Mucosa of rectum (tissue), 2 donors: ENCODE results near the gene NMNAT3.

Experiments used
- H3K27ac ChIP-seq, 2 donors: one replicate each; pipeline ENCODE4 v1.7.0; 2013; ENCODE audit warnings: inconsistent platforms in 2 of 2, low read depth in 2 of 2, low read length in 2 of 2
- H3K27me3 ChIP-seq, 2 donors: one replicate each; pipeline ENCODE4 v1.7.0; 2013; ENCODE audit warnings: low read length in 2 of 2; ENCODE audit not compliant: control insufficient read depth in 2 of 2, insufficient read depth in 2 of 2
- H3K36me3 ChIP-seq, 2 donors: one replicate each; pipeline ENCODE4 v1.7.0; 2013; ENCODE audit warnings: low read length in 2 of 2; ENCODE audit not compliant: control insufficient read depth in 2 of 2, insufficient read depth in 2 of 2
- H3K4me1 ChIP-seq, 2 donors: one replicate each; pipeline ENCODE4 v1.7.0; 2013; ENCODE audit warnings: low read length in 2 of 2, mild to moderate bottlenecking in 1 of 2; ENCODE audit not compliant: control insufficient read depth in 2 of 2, insufficient read depth in 2 of 2
- H3K4me3 ChIP-seq, 2 donors: one replicate each; pipeline ENCODE4 v1.7.0; 2013; ENCODE audit warnings: low read length in 2 of 2
- H3K9ac ChIP-seq, 2 donors: one replicate each; pipeline ENCODE4 v1.7.0; 2013; ENCODE audit warnings: low read length in 2 of 2, low read depth in 1 of 2, mild to moderate bottlenecking in 1 of 2
- H3K9me3 ChIP-seq, 2 donors: one replicate each; pipeline ENCODE4 v1.7.0; 2013; ENCODE audit warnings: low read length in 2 of 2; ENCODE audit not compliant: control insufficient read depth in 2 of 2
- donor health status: healthy.
- donor health status: Normal muscosa, but diverticular disease.

The NMNAT3 gene

GRCh38 chr3:139552632-139553365, 125.0 kb downstream of the NMNAT3 start:
- Histone ChIP-seq H3K36me3 (no peaks in the 10 kb centered on the region), H3K4me3 (no peak overlapping the region), H3K4me1 (no peaks in the 10 kb centered on the region), H3K9ac (no peak overlapping the region), H3K27me3 (no peaks in the 10 kb centered on the region), H3K27ac (peak overlapping the region; percentile 13 to 26), H3K9me3 (no peaks in the 10 kb centered on the region)

GRCh38 chr3:139548801-139549200, 129.0 kb downstream of the NMNAT3 start:
- H3K36me3 ChIP-seq: no peaks in the 10 kb centered on the region
- H3K4me3 ChIP-seq: no peak overlapping the region
- no peaks in the 10 kb centered on the region for H3K4me1 ChIP-seq
- no peaks in the 10 kb centered on the region for H3K9me3 ChIP-seq
- no peak overlapping the region for H3K27ac ChIP-seq
- H3K27me3 ChIP-seq: no peaks in the 10 kb centered on the region
- no peak overlapping the region for H3K9ac ChIP-seq

DNA sequence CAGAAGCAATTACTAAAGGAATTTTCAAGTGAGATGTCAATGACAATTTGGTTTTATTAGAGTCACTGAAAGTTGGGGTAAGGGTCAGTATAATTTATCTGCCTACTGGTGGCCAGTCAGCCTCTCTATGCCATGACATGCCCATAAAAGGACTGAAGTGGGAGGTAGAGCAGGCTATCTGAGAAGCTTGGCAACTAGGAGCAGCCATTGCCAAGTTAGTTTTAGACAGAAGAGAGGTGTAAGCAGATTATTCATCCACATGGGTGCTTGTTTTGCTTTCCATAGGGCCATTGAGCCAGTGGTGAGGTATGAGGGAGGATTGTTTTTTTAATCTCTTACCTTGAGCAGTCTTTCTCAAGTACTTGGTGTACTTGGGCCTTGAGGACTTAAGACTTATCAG, 130.1 kb downstream of the NMNAT3 start:
- Histone ChIP-seq H3K4me1 (no peaks in the 10 kb centered on the region), H3K27ac (no peak overlapping the region), H3K4me3 (no peak overlapping the region), H3K9ac (no peak overlapping the region), H3K36me3 (no peaks in the 10 kb centered on the region), H3K9me3 (no peaks in the 10 kb centered on the region), H3K27me3 (no peaks in the 10 kb centered on the region)

DNA sequence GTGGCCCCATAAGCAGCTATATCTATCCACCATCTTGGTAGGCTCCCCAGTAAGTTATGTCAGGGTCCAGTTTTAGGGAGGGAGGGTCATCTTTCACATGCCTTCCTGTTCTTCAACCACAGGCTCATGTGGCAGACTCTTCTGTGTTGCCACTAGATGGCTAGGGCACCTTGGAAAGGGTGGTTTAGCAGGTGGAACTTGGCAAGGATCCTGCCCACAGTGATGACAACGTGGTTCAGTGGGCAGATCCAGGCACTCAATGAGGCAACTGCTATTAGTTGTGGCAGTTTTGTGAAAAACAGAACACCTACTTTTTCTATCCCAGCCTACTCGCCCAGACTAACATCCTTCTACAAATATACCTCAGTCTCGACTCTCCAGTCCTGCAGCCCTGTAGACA, 131.0 kb downstream of the NMNAT3 start:
- no peaks in the 10 kb centered on the region for H3K4me1 ChIP-seq
- H3K9me3 ChIP-seq: no peaks in the 10 kb centered on the region
- no peak overlapping the region for H3K4me3 ChIP-seq
- H3K9ac ChIP-seq: no peak overlapping the region
- no peaks in the 10 kb centered on the region for H3K36me3 ChIP-seq
- no peaks in the 10 kb centered on the region for H3K27me3 ChIP-seq
- no peak overlapping the region for H3K27ac ChIP-seq

DNA sequence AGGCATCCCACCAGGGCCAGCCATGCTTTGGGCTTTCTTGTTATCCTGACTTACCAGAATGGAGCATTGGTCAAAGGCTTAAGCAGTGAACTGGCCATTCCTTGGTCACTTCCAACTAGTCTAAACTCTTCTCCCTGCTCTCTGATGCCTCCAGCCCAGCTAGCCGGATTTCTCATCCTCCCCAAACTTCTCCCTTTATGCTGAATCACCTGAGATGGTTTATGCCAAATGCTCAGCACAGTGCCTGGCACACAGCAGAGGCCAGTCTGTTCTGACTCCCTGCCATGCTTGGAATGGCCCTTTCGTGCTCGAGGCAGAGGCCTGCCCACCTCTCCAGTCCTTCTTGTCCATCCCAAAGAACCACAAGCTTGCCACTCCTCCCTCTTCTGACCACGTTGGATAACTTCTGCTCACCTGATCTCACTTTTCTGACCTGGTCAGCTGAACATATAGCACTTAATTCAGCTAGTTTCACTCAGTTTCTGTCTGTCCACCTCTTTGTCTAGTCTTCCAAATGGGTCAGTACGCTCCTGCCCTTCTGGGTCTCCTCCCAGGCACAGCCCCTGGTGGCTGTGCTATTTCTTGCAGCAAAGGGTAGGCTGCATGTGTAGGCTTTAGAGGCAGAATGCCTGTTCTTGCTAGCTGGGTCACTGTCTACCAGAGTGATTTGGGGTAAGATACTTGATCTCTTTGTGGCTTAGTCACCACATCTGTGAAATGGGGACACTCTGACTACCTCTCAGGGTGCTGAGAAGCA, 136.1 kb downstream of the NMNAT3 start:
- Histone ChIP-seq H3K36me3 (no peaks in the 10 kb centered on the region), H3K27me3 (no peaks in the 10 kb centered on the region), H3K4me1 (peaks cover 0 to 2% of the 10 kb centered on the region in 2 donors), H3K4me3 (no peak overlapping the region), H3K27ac (no peak overlapping the region), H3K9ac (no peak overlapping the region), H3K9me3 (no peaks in the 10 kb centered on the region)

DNA sequence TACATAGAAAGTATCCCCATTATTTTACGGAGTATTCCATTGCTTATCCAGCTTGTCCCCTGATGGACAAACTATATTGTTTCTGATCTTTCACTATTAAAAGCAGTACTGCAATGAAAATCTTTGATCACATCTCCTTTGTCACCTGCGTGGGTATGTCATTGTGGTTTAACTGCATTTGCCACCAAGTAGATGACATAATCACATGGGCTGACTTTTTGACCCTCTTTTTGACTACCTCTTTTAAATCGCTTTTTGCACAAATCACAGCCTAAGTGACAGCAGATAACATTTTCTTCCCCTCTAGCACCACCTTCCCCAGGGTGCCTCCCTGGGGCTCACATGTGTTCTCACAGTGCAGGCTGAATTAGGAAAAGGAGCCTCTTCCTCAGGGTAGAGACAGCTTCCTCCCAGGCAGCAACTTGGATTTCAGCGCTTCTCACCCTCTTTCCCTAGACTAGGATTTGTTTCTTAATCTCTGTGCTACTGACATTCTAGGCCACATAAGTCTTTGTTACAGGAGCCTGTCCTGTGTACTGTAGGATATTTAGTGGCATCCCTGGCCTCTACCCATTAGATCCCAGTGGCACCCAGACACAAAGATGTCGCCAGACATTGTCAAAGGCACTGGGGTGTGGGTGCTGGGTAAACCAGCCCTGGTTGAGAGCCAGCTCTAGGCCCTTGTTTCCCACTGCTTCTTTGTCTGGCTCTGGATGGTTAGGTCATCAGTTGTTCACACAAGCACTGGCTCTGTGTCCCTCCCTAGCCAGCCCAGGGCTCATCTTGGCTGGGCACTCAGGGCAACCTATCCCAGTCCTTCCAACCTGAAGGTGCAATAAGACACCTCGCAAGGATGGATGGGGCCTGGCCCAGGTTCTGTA, 136.9 kb downstream of the NMNAT3 start:
- H3K9me3 ChIP-seq: no peaks in the 10 kb centered on the region
- no peak overlapping the region for H3K9ac ChIP-seq
- no peaks in the 10 kb centered on the region for H3K36me3 ChIP-seq
- peaks cover 0 to 2% of the 10 kb centered on the region in 2 donors for H3K4me1 ChIP-seq
- H3K4me3 ChIP-seq: no peak overlapping the region
- H3K27me3 ChIP-seq: no peaks in the 10 kb centered on the region
- no peak overlapping the region for H3K27ac ChIP-seq

- Histone ChIP-seq H3K27me3 (no peaks in the 10 kb centered on the region), H3K9ac (peak overlapping the region in 1 of 2 donors; percentile 28), H3K4me3 (peak overlapping the region; percentile 44 to 62), H3K36me3 (no peaks in the 10 kb centered on the region), H3K27ac (no peak overlapping the region), H3K4me1 (peaks cover 4 to 5% of the 10 kb centered on the region in 2 donors), H3K9me3 (no peaks in the 10 kb centered on the region)
Measured at GRCh38 chr3:139538733-139539132, 139.0 kb downstream of the NMNAT3 start.

GRCh38 chr3:139537795-139538621, 139.8 kb downstream of the NMNAT3 start:
- H3K9ac ChIP-seq: no peak overlapping the region
- H3K36me3 ChIP-seq: no peaks in the 10 kb centered on the region
- H3K9me3 ChIP-seq: no peaks in the 10 kb centered on the region
- H3K4me3 ChIP-seq: no peak overlapping the region
- H3K4me1 ChIP-seq: peaks cover 4 to 5% of the 10 kb centered on the region in 2 donors
- no peaks in the 10 kb centered on the region for H3K27me3 ChIP-seq
- H3K27ac ChIP-seq: no peak overlapping the region

DNA sequence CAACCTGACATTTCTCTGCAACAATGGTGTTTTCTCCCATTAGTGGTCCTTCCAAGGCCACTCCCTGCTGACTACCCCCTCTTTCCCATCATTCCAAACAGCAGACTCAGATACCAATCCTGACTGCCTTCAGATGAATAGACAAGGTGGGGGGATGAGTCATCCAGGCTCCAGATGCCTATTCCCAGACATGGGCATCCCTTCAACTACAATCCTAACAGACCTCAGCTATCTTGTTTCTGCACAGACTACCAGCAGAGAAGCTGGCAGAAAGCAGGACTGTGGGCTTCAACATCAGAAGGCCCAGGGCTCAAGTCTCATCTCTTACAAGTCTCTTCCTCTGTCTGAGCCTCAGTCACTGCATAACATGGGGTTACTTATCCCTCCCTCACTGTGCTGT, 140.4 kb downstream of the NMNAT3 start:
- no peak overlapping the region for H3K27ac ChIP-seq
- H3K36me3 ChIP-seq: no peaks in the 10 kb centered on the region
- peaks cover 4 to 5% of the 10 kb centered on the region in 2 donors for H3K4me1 ChIP-seq
- no peaks in the 10 kb centered on the region for H3K9me3 ChIP-seq
- no peak overlapping the region for H3K9ac ChIP-seq
- H3K27me3 ChIP-seq: no peaks in the 10 kb centered on the region
- H3K4me3 ChIP-seq: no peak overlapping the region
